ENCODE results near the gene WDR31.
"Not testable (repeated sequence)": the region's sequence is repeated elsewhere in the genome, so short reads cannot be mapped to it uniquely, and the experiment has no call there.

Gene WDR31

DNA sequence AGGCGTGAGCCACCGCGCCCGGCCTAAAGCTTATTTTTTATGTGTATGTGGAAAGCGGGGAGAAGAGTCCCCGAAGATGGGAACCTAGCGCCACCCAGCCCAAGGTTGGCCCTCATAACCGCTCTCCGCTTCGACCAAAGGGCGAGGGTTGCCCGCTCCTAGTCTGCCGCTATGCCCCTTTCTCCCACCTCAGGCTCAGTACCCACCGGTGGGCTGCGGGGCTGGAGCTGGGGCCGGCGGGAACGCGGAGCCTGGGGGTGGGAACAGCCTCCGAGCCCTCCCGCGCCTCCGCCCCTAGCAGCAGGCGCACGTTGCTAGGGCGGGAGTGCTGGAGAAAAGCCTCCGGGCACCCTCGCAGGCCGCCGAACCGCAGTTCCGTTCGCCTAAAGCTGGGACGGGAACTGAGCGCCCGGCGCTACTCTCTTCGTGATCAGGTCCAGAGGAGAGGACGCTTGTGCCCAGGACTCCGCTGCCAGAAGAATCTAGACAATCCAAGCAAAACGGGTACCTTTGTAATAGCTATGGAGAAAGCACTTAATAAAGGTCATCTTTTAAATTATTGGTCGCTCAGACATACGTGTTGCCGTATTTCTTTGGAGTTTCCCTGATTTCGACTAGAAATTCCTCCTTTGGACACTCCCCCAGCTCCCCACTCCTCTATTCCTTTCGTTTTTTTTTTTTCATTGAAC, at the start of gene WDR31:
Gene WDR31 (minus strand): TSS at position 265 of the 689 bp plus-strand sequence. CDS start 8,253 bp downstream, outside the sequence.
- peak; percentile 91 for DNase-seq

DNA sequence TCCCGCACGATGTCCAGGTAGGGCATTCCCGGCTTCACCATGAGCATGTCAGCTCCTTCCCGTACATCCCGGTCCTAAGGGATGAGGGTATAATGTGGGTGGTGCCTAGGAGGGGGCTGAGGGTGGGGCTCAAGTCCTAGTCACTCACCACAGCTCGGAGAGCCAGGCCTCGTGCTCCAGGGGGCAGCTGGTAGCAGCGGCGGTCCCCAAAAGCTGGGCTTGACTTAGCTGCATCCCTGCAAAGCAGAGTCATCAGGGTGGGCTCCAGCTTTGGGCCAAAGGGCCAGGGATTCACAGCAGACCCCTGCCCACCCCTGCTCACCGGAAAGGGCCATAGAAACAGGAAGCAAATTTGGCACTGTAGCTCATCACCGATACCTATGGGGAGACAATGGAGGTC, 49.4 kb upstream of the WDR31 start:
- DNase-seq: no peak

DNA sequence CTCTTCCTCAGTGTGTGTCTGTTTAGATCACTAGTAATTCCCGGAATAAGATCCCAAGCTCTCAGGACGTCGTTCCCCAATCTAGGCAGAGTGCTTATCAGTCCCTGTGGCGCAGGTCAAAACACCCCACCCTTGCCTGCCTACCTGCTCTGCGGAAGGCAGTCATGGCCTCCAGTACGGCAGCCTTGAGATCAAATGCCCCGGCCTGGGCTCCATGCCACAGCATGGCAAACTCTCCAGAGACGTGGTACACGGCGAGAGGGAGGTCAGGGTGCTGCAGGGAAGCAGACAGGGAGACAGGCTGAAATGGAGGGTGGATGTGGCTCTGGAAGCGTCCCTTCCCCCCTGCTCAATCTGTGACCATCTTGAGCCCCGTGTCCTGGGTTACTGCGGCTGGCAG, 48.8 kb upstream of the WDR31 start:
- no peak for DNase-seq

DNA sequence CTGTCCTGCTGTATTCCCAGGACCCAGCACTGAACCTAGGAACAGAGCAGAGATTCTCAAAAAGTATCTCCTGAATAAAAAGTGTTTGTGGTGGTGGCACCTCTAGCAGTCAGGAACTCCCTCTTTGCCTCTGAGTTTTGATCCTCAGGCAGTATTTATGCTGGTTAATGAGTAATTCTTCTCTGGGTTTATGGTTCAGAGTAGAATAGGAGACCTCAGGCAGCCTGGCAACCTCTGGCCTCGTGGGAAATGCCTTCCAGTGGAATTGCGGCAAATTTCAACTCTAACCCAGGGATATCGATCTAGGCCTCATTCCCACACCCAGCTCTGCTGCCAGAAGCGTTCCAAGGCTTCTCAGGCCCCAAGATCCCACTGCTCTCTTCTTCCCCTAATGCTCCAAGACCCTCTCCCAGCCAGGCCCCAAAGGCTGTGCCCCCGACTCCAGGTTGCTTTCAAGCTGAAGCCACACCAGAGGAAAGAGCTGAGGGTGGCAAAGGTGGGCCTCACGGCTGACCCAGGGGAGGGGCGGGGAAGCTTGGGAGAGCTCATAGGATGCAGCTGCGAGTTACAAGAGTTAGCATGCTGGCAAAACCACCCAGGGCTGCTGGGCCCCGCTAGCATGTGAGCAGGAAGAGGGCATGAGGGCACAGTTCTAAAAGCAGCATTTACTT, 47.6 kb upstream of the WDR31 start:
- no peak for DNase-seq

DNA sequence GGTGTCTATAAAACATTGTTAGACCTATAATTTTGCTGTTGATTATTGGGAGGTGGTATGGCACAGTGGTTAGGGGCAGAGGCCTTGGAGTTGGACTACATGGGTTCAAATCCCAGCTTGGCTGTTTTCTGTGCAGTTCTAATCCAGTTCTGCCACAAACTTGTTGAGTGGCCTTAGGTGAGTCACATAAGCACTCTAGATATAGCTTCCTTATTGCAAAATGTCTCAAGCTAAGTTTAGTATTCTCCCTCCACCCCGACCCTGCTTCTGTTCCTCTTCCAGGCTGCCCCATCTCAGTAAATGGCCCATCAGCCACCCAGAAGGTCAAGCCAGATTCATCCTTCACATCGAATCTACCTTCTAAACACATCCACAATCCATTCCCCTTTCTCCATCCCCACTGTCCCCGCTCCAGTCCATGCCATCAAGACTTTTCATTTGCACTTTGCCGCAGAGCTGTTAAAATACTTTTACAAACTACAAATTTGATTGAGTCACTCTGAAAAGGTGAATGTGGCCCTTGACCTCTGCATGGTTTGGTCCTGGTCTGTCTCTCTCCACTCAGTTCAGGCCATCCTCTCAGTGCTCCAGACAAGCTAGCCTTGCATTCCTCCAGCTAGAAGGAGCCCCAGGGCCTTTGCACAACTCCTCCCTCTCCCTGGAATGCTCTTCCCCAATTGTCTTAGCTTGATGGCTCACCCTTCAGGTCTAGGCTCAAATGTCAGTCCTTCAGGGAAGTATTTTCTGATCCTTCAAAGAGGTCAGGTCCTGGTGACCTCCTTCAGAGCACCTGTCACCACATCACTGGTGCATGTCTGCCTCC, 46.7 kb upstream of the WDR31 start:
- DNase-seq: no peak

DNA sequence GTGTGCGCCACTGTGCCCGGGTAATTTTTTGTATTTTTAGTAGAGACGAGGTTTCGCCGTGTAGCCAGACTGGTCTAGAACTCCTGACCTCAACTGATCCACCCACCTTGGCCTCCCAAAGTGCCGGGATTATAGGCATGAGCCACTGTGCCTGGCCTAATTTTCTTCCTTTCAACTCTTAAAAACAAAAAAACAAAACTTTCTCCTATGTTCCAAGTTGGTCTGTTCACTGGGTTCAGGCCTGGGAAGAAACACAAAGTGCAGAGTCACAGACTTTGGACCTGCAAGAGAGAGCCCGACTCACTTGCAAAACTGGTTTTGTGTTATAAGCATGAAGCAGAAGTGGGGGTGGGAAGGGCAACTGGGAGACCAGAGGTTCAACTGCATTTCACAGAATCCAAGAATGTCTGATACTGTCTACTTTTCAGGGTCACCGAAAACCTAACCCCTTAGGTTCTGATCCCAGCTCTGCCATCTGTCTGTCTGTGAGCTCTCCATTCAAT, 41.9 kb upstream of the WDR31 start:
- no peak for DNase-seq

DNA sequence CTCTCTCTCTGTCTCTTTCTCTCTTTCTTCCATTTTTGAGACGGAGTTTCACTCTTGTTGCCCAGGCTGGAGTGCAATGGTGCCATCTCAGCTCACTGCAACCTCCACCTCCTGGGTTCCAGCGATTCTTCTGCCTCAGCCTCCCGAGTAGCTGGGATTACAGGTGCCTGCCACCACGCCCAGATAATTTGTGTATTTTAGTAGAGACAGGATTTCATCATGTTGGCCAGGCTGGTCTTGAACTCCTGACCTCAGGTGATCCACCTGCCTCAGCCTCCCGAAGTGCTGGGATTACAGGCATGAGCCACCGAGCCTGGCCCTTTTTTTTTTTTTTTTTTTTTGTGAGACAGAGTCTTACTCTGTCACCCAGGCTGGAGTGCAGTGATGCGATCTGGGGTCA, 41.4 kb upstream of the WDR31 start:
- not testable (repeated sequence) for DNase-seq

DNA sequence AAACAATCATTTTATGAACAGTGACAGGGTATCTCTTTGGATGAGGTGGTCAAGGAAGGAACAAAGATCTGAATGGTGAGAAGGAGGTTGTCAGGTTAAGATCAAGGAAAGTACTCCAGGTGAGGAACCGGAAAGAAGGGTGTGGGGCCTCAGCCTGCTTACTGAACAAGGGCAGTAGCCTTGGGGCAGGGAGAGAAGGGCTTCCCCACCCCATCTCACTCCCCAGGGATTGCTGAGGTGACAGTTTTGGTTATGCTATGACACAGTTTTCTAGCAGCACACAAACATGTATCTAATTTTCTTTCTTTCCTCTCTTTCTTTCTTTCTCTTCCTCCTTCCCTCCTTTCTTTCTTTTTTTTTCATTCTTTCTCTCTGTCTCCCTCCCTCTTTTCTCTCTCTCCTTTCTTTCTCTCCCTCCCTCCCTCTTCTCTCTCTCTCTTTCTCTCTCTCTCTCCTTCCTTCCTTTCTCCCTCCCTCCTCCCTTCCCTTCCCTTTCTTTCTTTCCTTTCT, 40.8 kb upstream of the WDR31 start:
- DNase-seq: no peak

DNA sequence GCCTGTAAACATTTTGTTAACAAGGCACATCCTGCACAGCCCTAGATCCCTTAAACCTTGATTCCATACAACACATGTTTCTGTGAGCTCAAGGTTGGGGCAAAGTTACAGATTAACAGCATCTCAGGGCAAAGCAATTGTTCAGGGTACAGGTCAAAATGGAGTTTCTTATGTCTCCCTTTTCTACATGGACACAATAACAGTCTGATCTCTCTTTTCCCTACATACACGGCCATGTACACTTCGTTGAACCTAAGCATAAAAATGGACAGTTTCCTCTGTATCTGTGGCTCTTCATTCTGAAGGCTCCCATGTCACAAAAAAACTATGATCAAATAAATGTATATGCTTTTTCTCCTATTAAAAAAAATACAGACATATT, 39.7 kb upstream of the WDR31 start:
- not testable (repeated sequence) for DNase-seq

DNA sequence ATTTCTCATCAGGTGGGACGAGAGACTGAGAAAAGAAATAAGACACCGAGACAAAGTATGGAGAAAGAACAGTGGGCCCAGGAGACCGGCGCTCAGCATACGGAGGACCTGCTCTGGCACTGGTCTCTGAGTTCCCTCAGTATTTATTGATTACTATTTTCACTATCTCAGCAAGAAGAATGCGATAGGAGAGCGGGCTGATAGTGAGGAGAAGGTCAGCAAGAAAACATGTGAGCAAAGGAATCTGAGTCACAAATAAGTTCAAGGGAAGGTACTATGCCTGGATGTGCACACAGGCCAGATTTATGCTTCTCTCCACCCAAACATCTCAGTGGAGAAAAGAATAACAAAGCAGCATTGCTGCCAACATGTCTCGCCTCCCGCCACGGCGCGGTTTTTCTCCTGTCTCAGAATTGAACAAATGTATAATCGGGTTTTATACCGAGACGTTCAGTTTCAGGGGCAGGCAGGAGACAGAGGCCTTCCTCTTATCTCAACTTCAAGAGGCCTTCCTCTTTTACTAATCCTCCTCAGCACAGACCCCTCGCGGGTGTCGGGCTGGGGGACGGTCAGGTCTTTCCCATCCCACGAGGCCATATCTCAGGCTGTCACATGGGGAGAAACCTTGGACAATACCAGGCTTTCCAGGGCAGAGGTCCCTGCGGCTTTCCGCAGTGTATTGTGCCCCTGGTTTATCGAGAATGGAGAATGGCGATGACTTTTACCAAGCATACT, 39.2 kb upstream of the WDR31 start:
- DNase-seq: not testable (repeated sequence)

DNA sequence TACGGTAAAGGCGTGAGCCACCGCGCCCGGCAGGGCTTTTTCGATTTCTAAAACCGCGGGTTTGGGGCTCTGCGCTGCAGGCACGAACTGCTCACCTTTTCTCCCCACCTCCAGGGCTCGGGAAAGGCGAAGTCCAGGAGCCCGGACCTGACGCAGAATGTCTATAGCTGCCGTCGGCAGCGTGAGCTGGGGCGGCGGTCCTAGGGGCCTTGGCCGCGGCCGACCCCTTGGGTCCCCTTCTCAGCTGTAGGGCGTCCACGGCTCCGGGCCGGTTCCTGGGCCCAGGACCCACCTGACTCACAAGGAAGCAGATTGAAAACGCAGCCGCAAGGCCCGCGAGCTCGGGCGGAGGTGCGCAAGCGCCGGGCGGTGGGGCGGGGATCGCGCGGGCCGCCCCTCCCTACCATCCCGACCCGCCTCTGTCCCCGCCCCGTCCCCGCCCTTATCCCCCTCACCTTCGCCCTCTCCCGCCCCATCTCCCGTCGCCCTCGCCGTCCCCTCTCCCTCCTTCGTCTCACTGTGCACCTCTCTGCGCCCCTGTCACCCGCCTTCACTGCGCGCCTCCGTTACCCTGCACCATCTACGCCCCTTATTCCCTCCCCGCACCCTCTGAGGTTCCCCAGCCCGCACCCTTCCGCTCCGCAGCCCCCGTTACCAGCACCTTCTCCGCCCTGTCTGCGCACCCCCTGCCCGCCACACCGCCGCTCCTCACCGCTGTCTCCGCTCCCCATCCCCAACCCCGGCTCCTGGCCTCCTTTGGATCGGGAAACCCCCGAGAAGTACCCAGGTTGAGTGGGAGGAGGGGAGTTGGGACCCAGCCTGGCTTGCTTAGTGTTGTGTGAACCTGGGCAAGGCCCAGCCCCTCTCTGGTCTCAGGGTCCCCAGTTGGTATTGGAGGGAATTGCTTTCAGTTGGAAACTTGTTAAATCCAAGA, 36.8 kb upstream of the WDR31 start, which contains the start of gene HDHD3:
Gene HDHD3 (minus strand): TSS at position 353 of the 934 bp plus-strand sequence. CDS start 2,632 bp downstream, outside the sequence.
- DNase-seq: peak; percentile 86

DNA sequence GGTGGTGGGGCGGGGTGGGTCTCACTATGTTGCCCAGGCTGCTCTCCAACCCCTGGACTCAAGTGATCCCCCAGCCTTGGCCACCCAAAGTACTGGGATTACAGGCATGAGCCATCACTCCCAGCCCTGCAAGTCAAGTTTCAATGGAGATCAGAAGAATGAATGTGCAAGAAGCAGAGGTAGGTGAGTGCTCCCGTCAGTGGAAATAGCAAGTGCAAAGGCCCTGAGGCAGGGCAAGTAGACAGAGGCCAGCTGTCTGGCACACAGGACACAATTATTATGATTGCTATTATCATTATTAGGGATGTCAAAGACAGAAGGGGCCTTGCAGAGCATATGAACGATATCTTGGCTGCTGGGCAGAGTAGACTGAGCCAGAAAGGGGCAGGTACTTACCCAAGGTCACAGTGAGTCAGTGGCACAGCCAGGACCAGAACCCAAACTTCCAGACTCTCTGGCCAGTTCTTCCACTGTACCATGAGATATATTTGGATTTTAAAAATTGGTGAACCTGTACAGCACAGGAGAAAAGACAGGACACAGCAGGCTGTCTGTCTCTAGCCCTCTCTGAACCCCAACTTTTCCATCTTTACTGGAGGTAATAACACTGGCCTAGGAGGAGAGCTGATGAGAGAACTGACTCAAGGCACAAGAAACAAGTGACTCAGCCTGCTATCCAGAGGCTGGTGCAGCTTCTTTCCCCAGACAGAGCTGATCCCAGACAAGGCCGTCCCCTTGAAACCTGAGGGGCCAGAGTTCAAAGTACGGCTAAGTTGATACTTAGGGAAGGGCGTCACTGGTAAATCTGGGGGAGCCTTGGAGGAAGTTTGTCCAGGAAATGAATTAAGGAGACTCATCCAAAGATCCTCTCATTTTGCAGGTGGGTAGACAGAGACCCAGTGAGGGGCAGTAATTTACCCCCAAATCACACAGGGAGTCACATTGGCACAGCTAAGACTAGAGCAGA, 35.3 kb upstream of the WDR31 start:
- DNase-seq: no peak

DNA sequence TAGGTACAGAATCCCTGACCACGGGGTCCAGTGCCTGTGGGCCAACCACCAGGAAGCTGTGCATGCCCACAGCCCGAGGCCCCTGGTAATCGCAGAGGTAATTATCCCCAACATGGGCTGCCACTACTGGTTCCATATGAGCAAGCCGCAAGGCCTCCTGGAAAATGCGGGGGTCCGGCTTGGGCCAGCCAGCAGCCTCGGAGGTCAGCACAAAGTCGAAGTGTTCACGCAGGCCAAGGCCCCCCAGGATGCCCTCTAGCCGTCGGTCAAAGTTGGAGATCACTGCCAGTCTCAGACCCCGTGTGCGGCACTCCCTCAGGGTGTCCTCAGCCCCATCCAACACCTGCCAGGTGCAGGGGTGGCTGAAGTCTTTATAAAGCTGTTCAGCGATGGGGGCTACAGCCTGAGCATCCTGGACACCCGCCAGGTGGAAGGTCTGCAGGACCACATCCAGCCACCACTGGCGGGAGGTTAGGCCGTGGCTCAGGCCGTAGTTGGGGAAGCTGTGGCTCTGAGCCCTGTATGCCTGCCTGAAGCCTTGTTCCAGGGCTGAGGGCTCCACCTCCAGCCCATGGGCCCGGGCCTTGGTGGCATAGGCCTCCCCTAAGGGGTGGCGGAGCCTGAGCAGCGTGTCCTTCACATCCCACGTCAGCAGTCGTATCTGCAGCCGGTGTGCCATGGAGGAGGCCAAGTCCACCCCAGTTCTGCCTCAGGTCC, 33.8 kb upstream of the WDR31 start:
- no peak for DNase-seq

DNA sequence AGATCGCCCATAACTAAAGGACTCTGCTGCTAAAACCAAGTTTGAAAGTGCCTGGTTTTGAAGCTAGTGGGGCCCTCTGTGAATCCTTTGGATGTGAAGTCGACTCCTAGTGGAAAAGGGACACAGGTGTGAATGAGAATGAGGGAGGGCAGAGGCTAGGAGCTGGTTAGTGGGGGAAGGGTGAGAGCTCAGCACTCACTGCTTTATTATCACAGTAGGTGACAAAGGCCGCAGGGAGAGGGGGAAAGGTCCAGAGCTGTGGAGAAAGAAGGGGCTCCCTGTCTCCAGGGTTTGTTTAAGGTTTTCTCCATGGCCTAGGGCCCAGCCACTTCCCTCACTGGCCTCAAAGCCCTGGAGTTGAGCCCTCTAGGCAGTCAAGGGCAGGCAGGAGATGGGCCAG, 33.2 kb upstream of the WDR31 start:
- DNase-seq: no peak

DNA sequence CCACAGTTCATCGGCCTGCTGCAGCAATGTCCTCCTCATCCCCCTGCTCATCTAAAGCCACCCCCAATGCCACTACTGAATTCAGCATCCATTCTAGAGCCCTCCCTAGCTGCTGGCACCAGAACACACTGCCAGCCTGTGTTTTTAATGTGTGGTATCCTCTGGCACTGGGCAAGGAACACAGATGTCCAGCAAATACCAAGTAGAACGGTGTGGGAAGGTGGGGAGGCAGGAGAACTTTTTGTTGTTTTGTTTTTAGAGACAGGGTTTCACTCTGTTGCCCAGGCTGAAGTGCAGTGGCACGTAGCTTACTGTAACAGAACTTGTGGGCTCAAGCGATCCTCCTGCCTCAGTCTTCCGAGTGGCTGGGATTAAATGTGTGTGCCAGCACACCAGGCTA, 32.0 kb upstream of the WDR31 start:
- no peak for DNase-seq

DNA sequence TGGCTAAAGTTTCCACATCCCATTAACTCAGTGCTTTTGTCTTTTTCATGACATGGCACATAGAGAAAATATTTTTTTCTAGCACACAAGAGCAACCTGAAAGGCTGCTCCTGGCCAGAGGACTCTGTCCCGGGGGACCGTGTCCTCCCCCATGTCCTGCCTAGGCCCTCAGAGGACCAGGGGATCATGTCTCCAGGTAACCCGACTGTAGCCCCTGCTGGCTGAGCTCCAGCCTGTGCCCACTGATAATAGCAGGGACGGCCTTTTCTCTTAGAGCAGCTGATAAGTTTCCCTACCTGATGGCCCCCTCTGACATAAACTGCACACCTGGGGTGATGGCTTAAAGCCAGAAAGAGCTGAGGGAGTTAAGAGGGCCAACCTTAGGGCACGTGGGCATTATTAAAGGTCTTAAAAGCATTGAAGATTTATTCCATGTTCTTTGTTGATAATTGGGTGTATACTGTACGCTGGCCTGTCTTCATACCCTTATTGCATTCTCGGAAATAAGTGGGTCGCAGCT, 30.8 kb upstream of the WDR31 start:
- DNase-seq: no peak

DNA sequence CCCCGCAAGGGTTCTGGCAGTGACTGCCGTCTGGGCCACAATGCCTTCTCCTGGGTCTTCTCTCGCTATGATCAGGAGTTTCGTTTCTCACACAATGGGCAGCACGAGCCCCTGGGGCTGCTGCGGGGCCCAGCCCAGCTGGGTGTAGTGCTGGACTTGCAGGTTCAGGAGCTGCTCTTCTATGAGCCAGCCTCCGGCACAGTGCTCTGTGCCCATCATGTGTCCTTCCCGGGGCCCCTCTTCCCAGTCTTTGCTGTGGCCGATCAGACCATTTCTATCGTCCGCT, 29.7 kb upstream of the WDR31 start:
- DNase-seq: no peak

DNA sequence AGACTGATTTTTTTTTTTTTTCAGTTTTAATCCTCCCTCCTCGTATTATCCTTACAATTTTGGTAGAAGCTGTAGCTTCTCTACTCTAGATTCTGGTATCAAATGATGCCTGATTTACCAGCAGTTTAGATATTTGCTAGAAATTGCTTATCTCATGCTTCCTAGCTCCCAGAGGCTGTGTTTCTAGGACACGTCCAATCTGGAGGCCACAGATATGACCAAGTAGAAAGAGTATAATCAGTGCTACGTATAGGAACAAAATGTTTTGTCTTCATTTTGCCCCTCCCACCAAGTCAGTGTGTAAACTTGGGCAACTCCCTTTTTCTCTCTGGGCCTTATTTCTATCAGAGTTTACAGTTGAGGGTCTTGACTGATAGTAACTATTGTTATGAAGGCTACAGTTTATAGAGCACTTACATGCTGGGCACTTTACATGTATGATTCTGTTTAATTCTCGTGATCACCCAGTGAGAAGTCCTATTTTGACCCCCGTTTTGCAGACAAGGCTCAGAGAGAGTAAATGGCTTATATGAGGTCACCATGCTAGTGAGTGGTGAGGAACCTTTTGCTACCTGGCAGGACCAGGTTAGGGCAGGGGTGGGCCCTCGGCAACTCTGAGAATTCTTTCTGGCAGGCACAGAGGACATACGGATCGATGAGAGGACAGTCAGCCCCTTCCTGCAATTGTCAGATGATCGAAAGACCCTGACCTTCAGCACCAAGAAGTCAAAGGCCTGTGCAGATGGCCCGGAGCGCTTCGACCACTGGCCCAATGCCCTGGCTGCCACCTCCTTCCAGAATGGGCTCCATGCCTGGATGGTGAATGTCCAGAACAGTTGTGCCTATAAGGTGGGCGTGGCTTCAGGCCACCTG, 29.1 kb upstream of the WDR31 start:
- DNase-seq: no peak
